WTC11 (cell line): ENCODE measurements around the gene GRIN2A. TPM values are rescaled to one million over a fixed set of nuclear protein-coding genes. Genes with fewer than 3 reads are reported as not detected.

Experiments used
- ATAC-seq: fragments of 200-7000 bp; cut with Tn5 transposase; 2 replicates; pipeline ENCODE4 v1.10.0; 2021; ENCODE audit warnings: mild to moderate bottlenecking, moderate library complexity
- CTCF ChIA-PET: fragments of 300-600 bp; sonication (Branson Sonifier 250); formaldehyde crosslinking; loops from one replicate; lab custom pipeline; 2021; ENCODE audit warnings: antibody characterized with exemption; lab: Charles Lee
- POLR2A ChIA-PET: fragments of 350-600 bp; sonication (Branson Sonifier 250); formaldehyde crosslinking; loops from one replicate; lab custom pipeline; 2021; ENCODE audit warnings: antibody characterized with exemption; lab: Charles Lee
- DNase-seq: peaks from one replicate; pipeline ENCODE4 v3.0.0; 2021; ENCODE audit warnings: low spot score
- H3K27ac Mint-ChIP-seq: 2 replicates; pipeline ENCODE4 v1.8.0; 2021; ENCODE audit warnings: mixed read lengths
- H3K27me3 Mint-ChIP-seq: 2 replicates; pipeline ENCODE4 v1.8.0; 2021; ENCODE audit warnings: low read depth, mild to moderate bottlenecking, moderate library complexity, mixed read lengths
- H3K36me3 Mint-ChIP-seq: 2 replicates; pipeline ENCODE4 v1.8.0; 2021; ENCODE audit warnings: mixed read lengths
- H3K4me1 Mint-ChIP-seq: 2 replicates; pipeline ENCODE4 v1.8.0; 2022; ENCODE audit warnings: mixed read lengths
- H3K4me3 Mint-ChIP-seq: 2 replicates; pipeline ENCODE4 v1.8.0; 2021; ENCODE audit warnings: mild to moderate bottlenecking, moderate library complexity, mixed read lengths
- H3K9me3 Mint-ChIP-seq: 2 replicates; pipeline ENCODE4 v1.8.0; 2021; ENCODE audit warnings: mixed read lengths
- AR ChIP-seq: fragments of 250-450 bp; sonication (Bioruptor Pico); IDR thresholded peaks from 2 replicates; pipeline ENCODE4 v1.9.0; 2021; ENCODE audit warnings: mild to moderate bottlenecking
- ARID4B ChIP-seq: sonication (generic); formaldehyde crosslinking; IDR thresholded peaks from 2 replicates; pipeline ENCODE4 v1.8.0; 2023; ENCODE audit warnings: missing genetic modification reagents, mild to moderate bottlenecking, borderline replicate concordance
- GRHL2 ChIP-seq: fragments of 250-450 bp; sonication (Bioruptor Pico); IDR thresholded peaks from 2 replicates; pipeline ENCODE4 v1.8.0; 2022; ENCODE audit warnings: mild to moderate bottlenecking, moderate library complexity; ENCODE audit not compliant: insufficient replicate concordance, severe bottlenecking
- GTF2I ChIP-seq: fragments of 250-450 bp; sonication (Bioruptor Pico); conservative IDR thresholded peaks from 2 replicates; pipeline ENCODE4 v1.4.0; 2021; ENCODE audit warnings: mild to moderate bottlenecking
- HMGA2 ChIP-seq: fragments of 250-450 bp; sonication (Bioruptor Pico); IDR thresholded peaks from 2 replicates; pipeline ENCODE4 v1.4.0; 2021; ENCODE audit warnings: mild to moderate bottlenecking, moderate library complexity
- JUN ChIP-seq: sonication (generic); formaldehyde crosslinking; IDR thresholded peaks from 2 replicates; pipeline ENCODE4 v1.8.0; 2023; ENCODE audit warnings: mild to moderate bottlenecking, missing genetic modification reagents
- NFE2L1 ChIP-seq: sonication (generic); formaldehyde crosslinking; IDR thresholded peaks from 2 replicates; pipeline ENCODE4 v1.8.1; 2023; ENCODE audit warnings: missing genetic modification reagents
- NR1H2 ChIP-seq: sonication (generic); formaldehyde crosslinking; IDR thresholded peaks from 2 replicates; pipeline ENCODE4 v1.9.0; 2021; ENCODE audit warnings: mild to moderate bottlenecking, moderate library complexity, missing genetic modification reagents
- PRRX2 ChIP-seq: fragments of 250-450 bp; sonication (Bioruptor Pico); IDR thresholded peaks from 2 replicates; pipeline ENCODE4 v1.8.0; 2021; ENCODE audit warnings: mild to moderate bottlenecking
- ZBTB21 ChIP-seq: sonication (generic); formaldehyde crosslinking; IDR thresholded peaks from 2 replicates; pipeline ENCODE4 v1.8.1; 2023; ENCODE audit warnings: mild to moderate bottlenecking, missing genetic modification reagents, borderline replicate concordance
- total RNA-seq: library from RNA; stranded (reverse); gene quantifications from 3 replicates; pipeline ENCODE4 v1.2.3, GENCODE V29; 2021
- TF ChIP-seq, protein P1 (sequence below): fragments of 250-450 bp; sonication (Bioruptor Pico); IDR thresholded peaks from 2 replicates; pipeline ENCODE4 v1.9.0; 2021; ENCODE audit warnings: mild to moderate bottlenecking, borderline replicate concordance
- TF ChIP-seq, protein P2 (sequence below): sonication (generic); formaldehyde crosslinking; IDR thresholded peaks from 2 replicates; pipeline ENCODE4 v1.8.1; 2022; ENCODE audit warnings: low read depth, mild to moderate bottlenecking, moderate library complexity, missing genetic modification reagents, borderline replicate concordance

The GRIN2A gene
- total RNA-seq, 1 experiment from 2014 or later = 3.5 TPM

DNA sequence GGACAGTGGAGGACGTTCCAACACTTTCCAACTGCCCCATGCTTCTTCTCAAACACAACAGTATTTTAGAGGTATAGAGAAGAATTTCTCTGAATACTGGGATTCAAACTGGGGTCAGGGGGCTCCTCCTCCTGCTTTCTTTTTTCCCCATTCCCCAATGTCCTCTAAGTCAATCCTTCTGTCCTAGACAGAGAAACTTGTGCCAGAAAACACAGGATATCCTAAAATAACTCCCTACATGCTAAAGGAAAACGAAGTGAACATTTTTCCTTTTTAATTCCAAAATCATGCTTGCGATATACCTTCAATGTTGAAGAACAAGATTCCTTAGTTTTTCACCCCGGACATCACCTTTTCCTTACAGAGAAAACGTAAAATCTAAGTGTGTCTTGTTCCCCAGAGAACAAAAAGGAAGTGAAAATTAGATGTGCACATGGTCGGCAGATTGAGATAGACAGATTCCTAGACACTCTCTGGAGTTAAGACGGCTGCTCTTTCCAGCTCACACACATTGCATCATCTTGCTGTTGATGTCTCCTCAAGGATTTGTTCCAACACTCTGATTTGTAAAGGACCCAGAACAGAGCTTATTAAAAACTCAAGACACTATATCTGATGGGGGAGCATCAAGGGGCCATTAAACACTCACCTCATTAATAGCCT, 228.2 kb downstream of the GRIN2A start:
- no peak for ATAC-seq
- Mint-ChIP-seq H3K4me3 (no peak overlapping the region), H3K27me3 (peaks cover 56% of the 10 kb centered on the region), H3K9me3 (peaks cover 5% of the 10 kb centered on the region; the same call in 1 of the 2 replicates), H3K4me1 (peaks cover 36% of the 10 kb centered on the region), H3K36me3 (no peaks in the 10 kb centered on the region), H3K27ac (no peak overlapping the region)
- no peak for TF ChIP-seq ZBTB21 (CRISPR knock-in tag)
- TF ChIP-seq GTF2I (CRISPR knock-in tag) = no peak
- no peak for TF ChIP-seq NFE2L1
- no peak for TF ChIP-seq HMGA2 (CRISPR knock-in tag)
- TF ChIP-seq, protein P1, sequence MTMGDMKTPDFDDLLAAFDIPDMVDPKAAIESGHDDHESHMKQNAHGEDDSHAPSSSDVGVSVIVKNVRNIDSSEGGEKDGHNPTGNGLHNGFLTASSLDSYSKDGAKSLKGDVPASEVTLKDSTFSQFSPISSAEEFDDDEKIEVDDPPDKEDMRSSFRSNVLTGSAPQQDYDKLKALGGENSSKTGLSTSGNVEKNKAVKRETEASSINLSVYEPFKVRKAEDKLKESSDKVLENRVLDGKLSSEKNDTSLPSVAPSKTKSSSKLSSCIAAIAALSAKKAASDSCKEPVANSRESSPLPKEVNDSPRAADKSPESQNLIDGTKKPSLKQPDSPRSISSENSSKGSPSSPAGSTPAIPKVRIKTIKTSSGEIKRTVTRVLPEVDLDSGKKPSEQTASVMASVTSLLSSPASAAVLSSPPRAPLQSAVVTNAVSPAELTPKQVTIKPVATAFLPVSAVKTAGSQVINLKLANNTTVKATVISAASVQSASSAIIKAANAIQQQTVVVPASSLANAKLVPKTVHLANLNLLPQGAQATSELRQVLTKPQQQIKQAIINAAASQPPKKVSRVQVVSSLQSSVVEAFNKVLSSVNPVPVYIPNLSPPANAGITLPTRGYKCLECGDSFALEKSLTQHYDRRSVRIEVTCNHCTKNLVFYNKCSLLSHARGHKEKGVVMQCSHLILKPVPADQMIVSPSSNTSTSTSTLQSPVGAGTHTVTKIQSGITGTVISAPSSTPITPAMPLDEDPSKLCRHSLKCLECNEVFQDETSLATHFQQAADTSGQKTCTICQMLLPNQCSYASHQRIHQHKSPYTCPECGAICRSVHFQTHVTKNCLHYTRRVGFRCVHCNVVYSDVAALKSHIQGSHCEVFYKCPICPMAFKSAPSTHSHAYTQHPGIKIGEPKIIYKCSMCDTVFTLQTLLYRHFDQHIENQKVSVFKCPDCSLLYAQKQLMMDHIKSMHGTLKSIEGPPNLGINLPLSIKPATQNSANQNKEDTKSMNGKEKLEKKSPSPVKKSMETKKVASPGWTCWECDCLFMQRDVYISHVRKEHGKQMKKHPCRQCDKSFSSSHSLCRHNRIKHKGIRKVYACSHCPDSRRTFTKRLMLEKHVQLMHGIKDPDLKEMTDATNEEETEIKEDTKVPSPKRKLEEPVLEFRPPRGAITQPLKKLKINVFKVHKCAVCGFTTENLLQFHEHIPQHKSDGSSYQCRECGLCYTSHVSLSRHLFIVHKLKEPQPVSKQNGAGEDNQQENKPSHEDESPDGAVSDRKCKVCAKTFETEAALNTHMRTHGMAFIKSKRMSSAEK (CRISPR knock-in tag) = no peak
- no peak for TF ChIP-seq GRHL2 (CRISPR knock-in tag)
- TF ChIP-seq ARID4B (CRISPR knock-in tag) = no peak
- TF ChIP-seq, protein P2, sequence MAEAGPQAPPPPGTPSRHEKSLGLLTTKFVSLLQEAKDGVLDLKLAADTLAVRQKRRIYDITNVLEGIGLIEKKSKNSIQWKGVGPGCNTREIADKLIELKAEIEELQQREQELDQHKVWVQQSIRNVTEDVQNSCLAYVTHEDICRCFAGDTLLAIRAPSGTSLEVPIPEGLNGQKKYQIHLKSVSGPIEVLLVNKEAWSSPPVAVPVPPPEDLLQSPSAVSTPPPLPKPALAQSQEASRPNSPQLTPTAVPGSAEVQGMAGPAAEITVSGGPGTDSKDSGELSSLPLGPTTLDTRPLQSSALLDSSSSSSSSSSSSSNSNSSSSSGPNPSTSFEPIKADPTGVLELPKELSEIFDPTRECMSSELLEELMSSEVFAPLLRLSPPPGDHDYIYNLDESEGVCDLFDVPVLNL (CRISPR knock-in tag) = no peak
- no peak for TF ChIP-seq PRRX2
- no peak for TF ChIP-seq JUN (CRISPR knock-in tag)
- TF ChIP-seq AR (CRISPR knock-in tag) = no peak
- TF ChIP-seq NR1H2 (CRISPR knock-in tag) = no peak
- CTCF ChIA-PET = no interaction called here
- POLR2A ChIA-PET = no interaction called here
- DNase-seq = no peak
